Renal cortical epithelial cell (primary cell): ENCODE measurements around the gene VWA5B2. TPM values are rescaled to one million over a fixed set of nuclear protein-coding genes. Genes with fewer than 3 reads are reported as not detected.
"Not testable (repeated sequence)": the region's sequence is repeated elsewhere in the genome, so short reads cannot be mapped to it uniquely, and the experiment has no call there.

ENCODE experiments used
- DNase-seq: peaks from one replicate; pipeline ENCODE4 v3.0.0-alpha.2; 2011; ENCODE audit warnings: low read depth
- total RNA-seq: library from RNA; depleted of rRNA; stranded (reverse); fragments of >200 nt; gene quantifications from 2 replicates; pipeline ENCODE4 v1.2.3, GENCODE V29; 2014

The VWA5B2 gene
- total RNA-seq, 1 donor from 2014 or later = 0.10 TPM

- peak; percentile 41 for DNase-seq
Observed at GRCh38 chr3:184241447-184242296, 12.3 kb downstream of the VWA5B2 start.

DNA sequence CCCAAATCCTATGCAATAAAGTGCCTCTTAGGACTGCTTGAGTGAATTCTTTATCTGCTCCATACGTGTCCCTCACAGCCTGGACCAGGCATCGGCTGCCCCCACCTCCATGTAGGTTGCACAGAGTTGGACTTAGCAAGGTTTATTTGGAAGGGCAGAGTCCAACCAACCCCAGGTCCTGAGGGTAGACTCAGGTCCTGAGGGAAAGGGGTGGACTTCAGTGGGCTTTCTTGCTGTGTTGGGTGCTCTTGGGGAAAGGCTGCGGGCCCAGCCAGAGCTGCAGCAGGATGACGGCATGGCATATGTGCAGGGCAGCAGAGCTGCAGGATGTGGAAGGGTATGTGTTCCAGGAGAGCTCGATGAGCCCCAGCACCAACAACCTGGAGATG, 12.9 kb downstream of the VWA5B2 start:
- DNase-seq = no peak

DNA sequence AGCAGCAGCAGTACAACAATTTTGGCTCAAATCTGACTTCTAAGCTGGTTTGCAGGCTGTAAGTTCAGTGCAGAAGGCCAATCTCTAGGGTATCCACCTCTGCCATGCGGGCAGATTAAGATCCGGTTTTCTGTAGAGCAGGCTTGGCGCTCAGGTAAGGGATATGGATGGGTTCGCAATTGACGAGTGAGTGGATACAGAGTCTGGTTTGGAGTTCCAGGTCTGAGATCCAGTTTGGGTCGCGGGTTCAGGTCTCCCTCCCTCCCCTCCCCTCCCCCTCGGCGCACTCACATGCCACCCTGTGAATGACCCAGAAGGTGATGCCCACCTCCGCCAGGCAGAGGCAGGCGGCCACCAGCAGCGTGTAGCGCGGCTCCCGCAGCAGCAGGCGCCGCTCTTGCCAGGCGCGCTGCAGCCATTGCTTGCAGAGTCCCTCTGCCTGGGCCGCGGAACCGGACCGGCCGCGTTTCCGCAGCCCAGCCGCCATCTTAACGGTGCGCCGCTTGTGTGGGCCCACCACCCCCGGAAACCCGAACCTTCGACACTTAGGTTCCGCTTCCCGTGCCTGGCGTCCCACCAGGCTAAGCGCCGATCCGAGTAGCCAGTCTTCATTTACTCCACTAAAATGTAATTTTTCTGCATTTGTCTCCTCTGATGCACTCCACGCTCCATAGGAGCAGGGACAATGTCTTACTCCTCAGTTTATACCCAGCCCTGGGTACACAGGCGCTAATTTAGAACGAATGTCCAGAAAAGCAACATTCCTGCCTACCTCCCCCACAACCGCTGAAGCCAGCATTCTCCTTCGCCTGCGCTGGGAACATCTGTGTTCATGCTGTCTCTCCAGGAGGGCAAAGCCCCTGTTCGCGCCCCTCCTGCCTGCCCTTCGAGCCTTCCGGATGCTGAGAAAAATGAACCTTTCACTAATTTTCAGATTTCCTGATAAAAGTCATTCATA, 19.3 kb downstream of the VWA5B2 start, which contains the start of gene ALG3:
Gene ALG3, minus strand, starts transcription at position 509 of the 958 bp plus-strand sequence. Its CDS starts 22 bp downstream, at position 487.
- peak; percentile 54 for DNase-seq

DNA sequence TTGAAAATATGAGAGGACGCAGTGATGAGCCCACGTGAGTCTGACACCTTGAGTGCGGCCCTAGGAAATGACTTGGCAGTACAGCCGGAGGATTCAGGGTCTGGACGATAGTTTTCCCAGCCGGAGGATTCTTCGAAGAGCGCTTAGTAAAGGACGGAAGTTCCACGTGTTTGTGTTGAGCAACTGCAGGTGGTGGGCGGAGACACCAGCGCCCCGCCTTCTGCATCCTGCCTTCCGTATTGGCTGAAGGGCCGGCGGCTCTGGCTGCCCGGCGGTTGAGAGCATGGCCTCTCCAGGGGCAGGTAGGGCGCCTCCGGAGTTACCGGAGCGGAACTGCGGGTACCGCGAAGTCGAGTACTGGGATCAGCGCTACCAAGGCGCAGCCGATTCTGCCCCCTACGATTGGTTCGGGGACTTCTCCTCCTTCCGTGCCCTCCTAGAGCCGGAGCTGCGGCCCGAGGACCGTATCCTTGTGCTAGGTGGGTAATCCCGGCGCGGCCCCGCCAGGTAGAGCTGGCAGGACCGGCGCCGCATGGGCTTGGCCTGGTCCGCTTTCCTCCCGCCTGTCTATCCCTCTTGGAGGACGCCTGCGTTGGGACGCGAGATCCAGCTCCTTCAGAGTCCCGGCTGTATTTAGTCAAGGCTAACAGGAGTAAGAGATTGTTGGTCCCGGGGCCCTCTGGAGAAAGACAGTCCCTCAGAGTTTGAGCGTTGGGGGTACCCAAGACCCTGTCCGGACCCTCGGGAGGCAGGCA, 20.2 kb downstream of the VWA5B2 start, which contains the start of gene EEF1AKMT4:
Gene EEF1AKMT4, plus strand, starts transcription at position 261 of the 755 bp plus-strand sequence. Its CDS starts 23 bp downstream, at position 284.
- DNase-seq = peak; percentile 95

DNA sequence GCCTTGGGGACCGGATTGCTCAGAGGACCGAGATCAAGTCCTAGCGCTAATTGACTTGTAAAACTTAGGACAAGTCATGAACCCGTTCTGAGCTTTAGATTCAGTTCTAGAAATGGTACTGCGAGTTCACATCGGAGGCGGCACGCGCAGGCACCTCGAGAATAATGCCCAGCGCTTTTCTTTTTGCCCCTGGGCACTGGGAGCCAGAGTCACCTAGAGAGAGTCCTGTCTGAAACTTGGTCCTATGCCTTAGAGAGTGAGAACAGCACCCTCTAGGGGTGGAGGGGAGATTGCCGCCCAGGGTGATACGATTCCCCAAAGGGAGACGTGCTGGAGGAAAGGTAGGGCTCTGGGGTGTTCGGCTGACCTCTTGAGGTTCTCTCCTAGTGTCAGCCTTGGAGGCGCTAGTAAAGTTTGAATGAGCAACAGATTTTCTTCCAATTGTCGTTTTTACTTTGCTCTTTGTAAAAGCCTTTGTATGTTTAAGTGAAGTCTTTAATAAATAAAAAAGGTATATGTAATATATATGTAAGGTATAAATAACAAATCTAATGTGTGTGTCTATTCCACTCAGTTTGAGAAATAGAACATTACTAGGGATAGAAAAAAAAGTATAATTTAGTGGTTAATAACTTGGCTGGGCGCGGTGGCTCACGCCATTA, 20.9 kb downstream of the VWA5B2 start:
- peak; percentile 85 for DNase-seq

GRCh38 chr3:184255291-184256039, 26.1 kb downstream of the VWA5B2 start:
- DNase-seq = no peak

DNA sequence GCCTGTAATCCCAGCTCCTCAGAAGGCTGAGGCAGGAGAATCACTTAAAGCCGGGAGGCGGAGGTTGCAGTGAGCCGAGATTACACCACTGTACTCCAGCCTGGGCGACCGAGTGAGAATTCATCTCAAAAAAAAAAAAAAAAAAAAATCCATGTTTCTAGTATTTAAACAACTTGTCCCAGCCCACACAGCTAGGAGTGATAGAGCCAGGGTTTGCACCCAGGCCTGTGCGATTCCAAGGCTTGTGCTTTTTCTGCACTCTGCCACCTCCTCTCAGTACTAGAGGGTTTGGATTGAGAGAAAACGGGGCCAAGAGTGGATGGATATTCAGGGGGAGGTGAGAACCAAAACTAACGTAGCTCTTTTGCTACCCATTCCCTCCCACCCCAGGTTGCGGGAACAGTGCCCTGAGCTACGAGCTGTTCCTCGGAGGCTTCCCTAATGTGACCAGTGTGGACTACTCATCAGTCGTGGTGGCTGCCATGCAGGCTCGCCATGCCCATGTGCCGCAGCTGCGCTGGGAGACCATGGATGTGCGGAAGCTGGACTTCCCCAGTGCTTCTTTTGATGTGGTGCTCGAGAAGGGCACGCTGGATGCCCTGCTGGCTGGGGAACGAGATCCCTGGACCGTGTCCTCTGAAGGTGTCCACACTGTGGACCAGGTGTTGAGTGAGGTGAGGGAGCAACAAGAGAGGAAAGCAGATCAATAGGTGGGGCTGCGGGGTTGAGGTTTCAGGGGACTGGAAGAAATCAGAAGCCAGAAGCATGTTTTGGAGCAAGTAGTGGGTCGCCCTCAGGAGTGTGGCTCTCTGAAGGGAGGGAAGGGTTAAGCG, 27.9 kb downstream of the VWA5B2 start:
- no peak for DNase-seq

DNA sequence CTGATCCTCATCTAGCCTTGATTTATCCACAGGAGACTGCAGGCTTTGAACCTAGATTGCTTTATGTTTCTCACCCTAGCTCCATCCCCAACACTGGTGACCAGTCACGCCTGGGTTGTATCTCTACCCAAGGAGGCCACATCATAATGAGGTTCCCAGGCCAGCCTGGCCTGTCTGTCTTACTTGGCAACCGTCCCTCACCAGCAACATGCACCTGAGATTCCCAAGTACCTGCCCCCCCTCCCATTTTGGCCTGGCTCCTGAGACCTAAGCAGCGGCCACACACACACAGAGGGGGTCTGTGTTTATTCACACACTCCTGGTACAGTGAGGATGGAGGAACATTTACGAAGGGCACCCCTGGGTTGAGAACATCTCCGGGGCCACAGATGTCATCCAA, 29.5 kb downstream of the VWA5B2 start:
- DNase-seq = no peak

DNA sequence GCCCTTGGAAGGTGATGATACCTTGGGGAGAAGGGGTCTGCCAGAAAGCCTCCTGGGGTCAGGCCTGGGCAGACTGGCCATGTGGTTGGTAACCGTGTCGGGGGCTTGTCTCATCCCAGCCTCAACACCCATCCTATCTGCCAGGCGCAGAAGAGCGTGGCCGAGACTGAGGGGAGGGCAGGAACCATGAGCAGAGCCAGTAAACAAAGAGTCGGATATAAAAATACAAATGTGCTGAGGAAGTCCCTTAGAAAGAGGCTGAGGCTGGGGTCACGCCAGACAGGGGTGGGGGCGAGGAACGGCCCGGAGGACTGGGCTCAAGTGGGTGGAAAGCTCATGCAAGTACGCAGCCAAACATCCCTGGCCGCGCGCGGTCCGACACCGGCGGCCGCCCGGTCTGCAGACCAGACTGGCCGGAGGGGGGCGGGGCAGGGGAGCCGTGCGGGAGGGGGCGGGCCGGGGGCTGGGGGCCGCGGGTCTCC, 30.1 kb downstream of the VWA5B2 start:
- no peak for DNase-seq

GRCh38 chr3:184259878-184260723, 30.7 kb downstream of the VWA5B2 start:
- no peak for DNase-seq

GRCh38 chr3:184260724-184261269, 31.4 kb downstream of the VWA5B2 start:
- DNase-seq = no peak

GRCh38 chr3:184261270-184261853, 32.0 kb downstream of the VWA5B2 start, which contains the start of gene CAMK2N2:
CAMK2N2 (minus strand) TSS chr3:184261553; CDS start chr3:184261285, 268 bp downstream.
- DNase-seq = peak; percentile 31

- DNase-seq = no peak
Observed at GRCh38 chr3:184261854-184262763, 32.7 kb downstream of the VWA5B2 start.

GRCh38 chr3:184262764-184263179, 33.4 kb downstream of the VWA5B2 start:
- DNase-seq = no peak

- not testable (repeated sequence) for DNase-seq
Observed at GRCh38 chr3:184267249-184267648, 37.9 kb downstream of the VWA5B2 start.

DNA sequence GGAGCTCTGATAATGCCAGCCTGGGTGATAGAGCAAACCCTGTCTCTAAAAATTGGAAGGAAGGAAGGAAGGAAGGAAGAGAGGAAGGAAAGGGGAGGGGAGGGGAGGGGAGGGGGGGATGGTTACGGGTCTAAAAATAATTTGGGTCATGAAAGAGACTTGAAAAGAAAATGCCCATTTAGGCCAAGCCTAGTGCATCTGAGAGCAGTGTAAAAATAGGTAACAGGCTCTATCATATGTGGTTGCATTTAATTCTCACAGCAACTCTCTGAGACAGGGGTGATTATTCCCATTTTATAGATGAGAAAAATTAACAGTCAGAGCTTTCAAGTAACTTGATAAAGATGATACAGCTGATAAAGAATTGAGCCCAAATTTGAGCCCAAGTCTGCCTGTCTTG, 42.9 kb downstream of the VWA5B2 start:
- no peak for DNase-seq
